ENCODE measurements around the gene HPCAL1.

The HPCAL1 gene

GRCh38 chr2:10385501-10385900 is 82.8 kb downstream of the HPCAL1 start:
- in situ Hi-C loops (cut with HindIII; ENCODE audit: low pct_ligation_motif_present, low sequenced_read_pairs): no loop called here
- no peaks in the 10 kb centered on the region for H3K27me3 ChIP-seq (replicated peaks)
- DNase-seq: no peak
- no peaks in the 10 kb centered on the region for H3K36me3 ChIP-seq (replicated peaks)
- no peak for TF ChIP-seq CTCF (IDR thresholded peaks at IDR 0.05; ENCODE audit: low read depth, low read length, missing control alignments)
- H3K4me3 ChIP-seq (ENCODE audit: low read depth, low read length): no peak overlapping the region
- no peak overlapping the region for H3K27ac ChIP-seq

DNA sequence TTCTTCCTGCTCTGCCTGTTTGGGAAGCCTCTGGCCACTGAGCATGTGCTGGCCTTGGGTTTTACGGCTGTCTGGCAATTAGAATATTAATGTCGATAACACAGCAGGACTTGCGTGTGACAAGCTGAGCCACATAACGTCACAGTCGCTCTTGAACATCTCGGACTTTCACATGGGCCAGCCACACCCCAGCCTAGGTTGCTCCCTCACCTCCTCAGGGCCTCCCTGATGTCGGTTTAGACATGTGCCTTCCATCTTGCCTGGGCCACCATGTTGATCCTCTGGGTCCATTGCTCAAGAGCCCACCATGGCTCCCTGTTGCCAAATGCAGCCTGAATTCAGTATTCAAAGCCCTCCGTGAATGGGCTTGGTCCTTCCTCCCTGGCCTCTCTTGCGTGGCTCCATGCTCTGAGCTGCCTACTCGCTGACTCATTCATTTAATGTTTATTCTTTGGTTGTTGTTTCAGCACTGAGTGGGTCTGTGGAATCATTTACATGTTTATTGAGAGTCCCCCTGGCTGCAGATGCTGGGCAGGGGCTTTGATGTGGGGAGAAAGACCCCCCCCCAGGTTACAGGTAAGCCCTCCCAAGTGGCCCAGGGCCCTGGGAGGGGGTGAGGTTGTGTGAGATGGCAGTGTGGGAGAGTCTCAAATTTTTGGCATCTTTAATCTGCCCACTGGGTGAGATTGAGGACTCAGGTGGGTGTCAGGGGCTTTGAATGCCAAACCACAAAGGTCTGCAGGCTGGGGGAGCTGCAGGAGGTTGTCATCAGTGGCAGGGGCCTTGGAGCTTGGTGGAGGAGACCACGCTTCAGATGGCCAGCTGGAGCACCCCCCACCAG is 83.4 kb downstream of the HPCAL1 start:
- DNase-seq: peak; percentile 60

GRCh38 chr2:10387033-10387432 is 84.3 kb downstream of the HPCAL1 start:
- in situ Hi-C loops (cut with HindIII; ENCODE audit: low pct_ligation_motif_present, low sequenced_read_pairs): no loop called here
- H3K4me3 ChIP-seq (ENCODE audit: low read depth, low read length): no peak overlapping the region
- H3K27me3 ChIP-seq (replicated peaks): no peaks in the 10 kb centered on the region
- TF ChIP-seq CTCF (IDR thresholded peaks at IDR 0.05; ENCODE audit: low read depth, low read length, missing control alignments): no peak
- H3K36me3 ChIP-seq (replicated peaks): no peaks in the 10 kb centered on the region
- DNase-seq: no peak
- H3K27ac ChIP-seq: no peak overlapping the region

More for the DNA sequence above, 83.4 kb downstream of the HPCAL1 start:
- in situ Hi-C loops (cut with HindIII; ENCODE audit: low pct_ligation_motif_present, low sequenced_read_pairs): no loop called here
- no peaks in the 10 kb centered on the region for H3K27me3 ChIP-seq (replicated peaks)
- H3K36me3 ChIP-seq (replicated peaks): no peaks in the 10 kb centered on the region
- H3K4me3 ChIP-seq (ENCODE audit: low read depth, low read length): no peak overlapping the region
- TF ChIP-seq CTCF (IDR thresholded peaks at IDR 0.05; ENCODE audit: low read depth, low read length, missing control alignments): peak; percentile 10
- H3K27ac ChIP-seq: no peak overlapping the region

- in situ Hi-C loops (cut with HindIII; ENCODE audit: low pct_ligation_motif_present, low sequenced_read_pairs): no loop called here
- H3K27ac ChIP-seq: no peak overlapping the region
- H3K27me3 ChIP-seq (replicated peaks): no peaks in the 10 kb centered on the region
- TF ChIP-seq CTCF (IDR thresholded peaks at IDR 0.05; ENCODE audit: low read depth, low read length, missing control alignments): no peak
- DNase-seq: no peak
- H3K36me3 ChIP-seq (replicated peaks): no peaks in the 10 kb centered on the region
- H3K4me3 ChIP-seq (ENCODE audit: low read depth, low read length): no peak overlapping the region
Observed at GRCh38 chr2:10388954-10389560, 86.4 kb downstream of the HPCAL1 start.

DNA sequence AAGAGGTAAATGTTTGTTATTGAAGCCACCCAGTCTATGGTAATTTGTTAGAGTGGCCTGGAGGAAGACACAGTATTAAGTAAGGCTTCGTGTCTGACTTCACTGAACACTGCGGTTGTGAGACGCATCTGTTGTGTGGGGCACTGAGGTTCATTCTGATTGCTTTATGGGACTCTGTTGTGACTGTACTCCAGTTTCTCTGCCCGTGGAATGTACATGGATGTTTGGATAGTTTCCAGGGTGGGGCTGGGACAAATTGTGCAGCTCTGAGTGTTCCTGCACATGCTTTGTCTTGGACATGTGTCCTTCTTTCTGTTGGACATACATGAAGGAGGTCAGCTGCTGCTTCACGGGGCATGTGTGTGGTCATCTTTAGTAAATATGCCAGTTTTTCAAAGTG is 86.9 kb downstream of the HPCAL1 start:
- H3K27ac ChIP-seq: no peak overlapping the region
- no peak overlapping the region for H3K4me3 ChIP-seq (ENCODE audit: low read depth, low read length)
- no peaks in the 10 kb centered on the region for H3K36me3 ChIP-seq (replicated peaks)
- no peak for DNase-seq
- no peak for TF ChIP-seq CTCF (IDR thresholded peaks at IDR 0.05; ENCODE audit: low read depth, low read length, missing control alignments)
- no peaks in the 10 kb centered on the region for H3K27me3 ChIP-seq (replicated peaks)
- in situ Hi-C loops (cut with HindIII; ENCODE audit: low pct_ligation_motif_present, low sequenced_read_pairs): no loop called here

All from brain microvascular endothelial cell (primary cell).